Suprapubic skin (tissue), 4 donors: ENCODE measurements around the gene WDR5. TPM values are rescaled to one million over a fixed set of nuclear protein-coding genes. Genes with fewer than 3 reads are reported as not detected.

Experiments used
- DNase-seq, 2 donors: peaks; one replicate each; pipeline ENCODE4 v3.0.0-alpha.2; 2019; ENCODE audit warnings: low spot score in 2 of 2
- H3K27ac ChIP-seq: fragments of 200-600 bp; sonication (generic); one replicate; pipeline ENCODE4 v1.5.1; 2019
- H3K27me3 ChIP-seq: fragments of 200-600 bp; sonication (generic); one replicate; pipeline ENCODE4 v1.5.1; 2019
- H3K36me3 ChIP-seq: fragments of 200-600 bp; sonication (generic); one replicate; pipeline ENCODE4 v1.5.1; 2019
- H3K4me1 ChIP-seq: fragments of 200-600 bp; sonication (generic); one replicate; pipeline ENCODE4 v1.5.1; 2019
- H3K4me3 ChIP-seq: fragments of 200-600 bp; sonication (generic); one replicate; pipeline ENCODE4 v1.5.1; 2019; ENCODE audit warnings: mild to moderate bottlenecking
- H3K9me3 ChIP-seq: fragments of 200-600 bp; sonication (generic); one replicate; pipeline ENCODE4 v1.5.1; 2019
- EP300 ChIP-seq: sonication (generic); formaldehyde crosslinking; IDR thresholded peaks from one replicate; pipeline ENCODE4 v1.6.1; 2017; ENCODE audit warnings: antibody characterized with exemption
- POLR2A ChIP-seq, 2 donors: fragments of 450-650 bp; IDR thresholded peaks; one replicate each; pipeline ENCODE4 v1.6.1; 2017; ENCODE audit warnings: antibody characterized with exemption in 2 of 2, mild to moderate bottlenecking in 2 of 2, moderate library complexity in 2 of 2
- POLR2AphosphoS5 ChIP-seq, 3 donors: sonication (generic); formaldehyde crosslinking; IDR thresholded peaks; one replicate each; pipeline ENCODE4 v1.6.1; 2017; ENCODE audit warnings: antibody characterized with exemption in 3 of 3
- WGBS: methylation state at CpG from one replicate; pipeline ENCODE4 v1.1.5; 2018; 5-methylcytosine and 5-hydroxymethylcytosine counted together
- total RNA-seq, 4 donors: library from RNA; depleted of rRNA; stranded (reverse); fragments of >200 nt; gene quantifications; one replicate each; pipeline ENCODE4 v1.1.0, GENCODE V29; 2016
- TF ChIP-seq, protein P1 (sequence below), 2 donors: fragments of 200-600 bp in 1 of 2; fragments of 450-650 bp in 1 of 2; sonication (generic) in 1 of 2; IDR thresholded peaks; one replicate each; pipeline ENCODE4 v1.5.1; 2016 to 2019; ENCODE audit warnings: antibody characterized with exemption in 2 of 2, mild to moderate bottlenecking in 1 of 2, moderate library complexity in 1 of 2

WDR5 gene
- total RNA-seq, 4 donors from 2014 or later: 21.7 to 37.8 (median 26.5) TPM

DNA sequence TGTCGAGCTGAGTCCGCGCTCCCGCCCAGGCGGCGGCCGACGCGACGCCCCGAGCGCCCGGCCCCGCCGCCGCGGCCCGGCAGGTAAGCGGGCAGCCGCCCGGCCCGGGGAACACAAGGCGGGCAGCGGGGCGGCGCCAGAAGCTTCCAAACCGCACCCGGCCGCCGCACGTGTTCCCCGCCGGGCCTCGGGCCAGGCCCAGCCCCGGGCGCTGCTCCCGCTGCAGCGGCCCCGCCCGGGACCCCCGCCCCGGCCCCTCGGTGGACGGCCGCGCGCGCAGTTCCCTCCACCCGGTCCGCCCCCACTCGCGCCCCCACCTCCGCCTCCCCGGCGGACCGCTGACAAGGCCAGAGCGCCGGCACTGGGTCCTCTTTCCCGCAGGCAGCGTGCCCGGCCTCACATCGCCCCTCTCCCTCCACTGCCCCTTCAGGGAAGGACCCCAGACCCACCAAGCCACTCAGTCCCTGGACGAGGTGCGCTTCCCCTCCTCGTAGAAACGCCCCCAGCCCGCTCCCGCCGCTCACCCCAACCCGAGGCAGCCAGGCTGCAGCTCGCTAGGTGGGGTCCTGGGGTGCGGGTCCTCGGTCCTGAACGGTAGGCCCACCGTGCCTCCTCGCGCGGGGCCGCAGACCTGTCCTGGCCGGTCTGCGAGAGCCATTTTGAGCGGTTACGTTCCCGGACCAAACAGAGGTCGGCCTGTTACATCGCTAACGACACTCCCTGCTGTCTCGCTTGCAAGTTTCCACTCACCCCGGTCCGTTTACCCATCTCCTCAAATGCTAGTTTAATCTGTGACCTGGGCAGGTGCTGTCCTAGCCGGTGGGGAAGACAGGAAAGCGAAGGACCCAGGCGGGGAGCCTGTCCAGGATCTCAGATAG lies 475 bp downstream of the WDR5 start:
- DNase-seq: no peak
- Histone ChIP-seq H3K9me3 (no peaks in the 10 kb centered on the region), H3K4me1 (peaks cover 52% of the 10 kb centered on the region), H3K27ac (peak overlapping the region; percentile 95), H3K27me3 (no peaks in the 10 kb centered on the region), H3K4me3 (peak overlapping the region; percentile 100), H3K36me3 (peaks cover 13% of the 10 kb centered on the region)
- no peak for TF ChIP-seq POLR2AphosphoS5 (IDR thresholded peaks at IDR 0.05)
- TF ChIP-seq EP300: no peak
- no peak for TF ChIP-seq POLR2A (IDR thresholded peaks at IDR 0.05)
- TF ChIP-seq, protein P1, sequence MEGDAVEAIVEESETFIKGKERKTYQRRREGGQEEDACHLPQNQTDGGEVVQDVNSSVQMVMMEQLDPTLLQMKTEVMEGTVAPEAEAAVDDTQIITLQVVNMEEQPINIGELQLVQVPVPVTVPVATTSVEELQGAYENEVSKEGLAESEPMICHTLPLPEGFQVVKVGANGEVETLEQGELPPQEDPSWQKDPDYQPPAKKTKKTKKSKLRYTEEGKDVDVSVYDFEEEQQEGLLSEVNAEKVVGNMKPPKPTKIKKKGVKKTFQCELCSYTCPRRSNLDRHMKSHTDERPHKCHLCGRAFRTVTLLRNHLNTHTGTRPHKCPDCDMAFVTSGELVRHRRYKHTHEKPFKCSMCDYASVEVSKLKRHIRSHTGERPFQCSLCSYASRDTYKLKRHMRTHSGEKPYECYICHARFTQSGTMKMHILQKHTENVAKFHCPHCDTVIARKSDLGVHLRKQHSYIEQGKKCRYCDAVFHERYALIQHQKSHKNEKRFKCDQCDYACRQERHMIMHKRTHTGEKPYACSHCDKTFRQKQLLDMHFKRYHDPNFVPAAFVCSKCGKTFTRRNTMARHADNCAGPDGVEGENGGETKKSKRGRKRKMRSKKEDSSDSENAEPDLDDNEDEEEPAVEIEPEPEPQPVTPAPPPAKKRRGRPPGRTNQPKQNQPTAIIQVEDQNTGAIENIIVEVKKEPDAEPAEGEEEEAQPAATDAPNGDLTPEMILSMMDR (IDR thresholded peaks at IDR 0.05): no peak
- WGBS: 0% methylated on average over 20 of the region's 93 CpGs

DNA sequence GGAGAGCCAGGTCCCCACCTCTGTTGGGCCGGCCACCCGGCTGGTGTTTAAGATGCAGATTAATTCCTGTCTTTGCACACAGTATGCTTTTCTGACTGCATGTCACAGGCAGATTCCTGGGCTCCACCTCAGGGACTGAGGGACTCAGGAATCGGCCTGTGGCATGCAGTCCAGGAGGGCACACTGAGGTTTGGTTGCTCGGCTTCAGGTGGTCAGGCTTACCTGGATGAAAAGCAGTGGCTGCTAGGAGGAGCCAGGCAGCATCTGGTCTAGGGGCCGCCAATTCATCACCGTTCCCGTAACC lies 1.1 kb downstream of the WDR5 start:
- H3K27ac ChIP-seq: no peak overlapping the region
- no peak for DNase-seq
- peaks cover 50% of the 10 kb centered on the region for H3K4me1 ChIP-seq
- no peaks in the 10 kb centered on the region for H3K9me3 ChIP-seq
- H3K36me3 ChIP-seq: peaks cover 19% of the 10 kb centered on the region
- 53% methylated on average over 5 of the region's 7 CpGs for WGBS
- peak overlapping the region; percentile 100 for H3K4me3 ChIP-seq
- TF ChIP-seq POLR2A (IDR thresholded peaks at IDR 0.05) (no peak), POLR2AphosphoS5 (IDR thresholded peaks at IDR 0.05) (no peak), EP300 (no peak)
- TF ChIP-seq, protein P1 (IDR thresholded peaks at IDR 0.05): no peak
- H3K27me3 ChIP-seq: no peaks in the 10 kb centered on the region

DNA sequence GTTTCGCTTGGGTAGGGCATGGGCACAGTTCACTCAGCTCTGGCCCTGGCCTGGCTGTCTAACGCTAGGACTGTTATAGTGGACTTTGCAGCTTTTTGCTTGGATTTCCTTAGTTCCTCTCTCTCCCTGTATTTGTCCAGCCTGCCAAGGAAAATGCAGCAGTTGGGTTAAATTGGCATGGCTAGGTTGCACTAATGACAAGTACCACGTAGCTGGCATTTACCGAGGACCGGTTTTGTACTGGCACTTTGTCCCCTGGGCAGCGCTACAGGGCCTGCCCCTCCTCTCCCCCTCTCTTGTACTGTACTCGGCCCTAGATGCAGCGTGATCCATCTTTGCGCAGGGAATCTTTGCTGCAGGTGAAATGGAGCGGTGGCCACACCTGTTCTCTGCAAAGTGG lies 2.4 kb downstream of the WDR5 start:
- no peak overlapping the region for H3K27ac ChIP-seq
- H3K4me1 ChIP-seq: peaks cover 50% of the 10 kb centered on the region
- no peaks in the 10 kb centered on the region for H3K9me3 ChIP-seq
- no peak for TF ChIP-seq POLR2AphosphoS5 (IDR thresholded peaks at IDR 0.05)
- DNase-seq: no peak
- 56% methylated on average over 10 of the region's 10 CpGs for WGBS
- no peaks in the 10 kb centered on the region for H3K27me3 ChIP-seq
- H3K4me3 ChIP-seq: peak overlapping the region; percentile 100
- peaks cover 33% of the 10 kb centered on the region for H3K36me3 ChIP-seq

DNA sequence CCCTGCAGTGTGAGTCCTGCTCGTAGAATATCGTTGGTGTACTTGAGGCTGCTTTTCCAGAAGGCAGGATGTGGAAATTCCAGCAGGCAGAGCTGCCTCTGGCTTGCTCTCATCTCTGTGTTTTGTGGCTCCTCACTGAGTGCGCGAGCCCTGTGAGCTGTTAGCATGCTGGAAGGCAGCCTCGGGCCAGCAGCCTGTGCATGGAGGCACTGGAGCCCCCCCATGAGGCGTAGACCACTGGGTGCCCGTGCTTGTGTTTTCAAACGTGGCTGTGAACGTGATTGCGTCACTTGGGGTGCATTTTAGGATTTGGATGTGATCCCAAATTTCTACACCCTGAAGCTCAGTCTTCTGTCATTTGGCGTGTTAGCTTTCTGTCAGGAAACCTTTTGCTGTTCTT lies 3.2 kb downstream of the WDR5 start:
- DNase-seq: no peak
- Histone ChIP-seq H3K27ac (no peak overlapping the region), H3K4me3 (no peak overlapping the region), H3K27me3 (no peaks in the 10 kb centered on the region), H3K4me1 (peaks cover 47% of the 10 kb centered on the region), H3K9me3 (no peaks in the 10 kb centered on the region), H3K36me3 (peaks cover 41% of the 10 kb centered on the region)
- WGBS: 38% methylated on average over 9 of the region's 11 CpGs
- TF ChIP-seq POLR2A (IDR thresholded peaks at IDR 0.05): no peak
- TF ChIP-seq, protein P1 (IDR thresholded peaks at IDR 0.05): no peak
- no peak for TF ChIP-seq POLR2AphosphoS5 (IDR thresholded peaks at IDR 0.05)
- TF ChIP-seq EP300: no peak

DNA sequence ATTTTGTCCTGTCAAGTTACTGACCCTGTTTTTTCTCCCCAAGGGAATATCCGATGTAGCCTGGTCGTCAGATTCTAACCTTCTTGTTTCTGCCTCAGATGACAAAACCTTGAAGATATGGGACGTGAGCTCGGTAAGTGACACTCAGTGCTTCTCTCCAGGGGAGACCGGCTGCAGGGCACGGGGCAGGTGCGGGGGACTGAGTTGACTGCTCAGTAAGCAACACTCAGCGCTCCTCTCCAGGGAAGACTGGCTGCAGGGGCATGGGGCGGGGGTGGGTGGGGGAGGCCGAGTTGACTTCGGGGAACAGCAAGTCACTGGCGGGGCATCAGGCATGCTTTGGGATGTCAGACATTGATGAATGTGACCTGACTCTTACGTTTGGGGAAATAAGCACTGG lies 6.0 kb downstream of the WDR5 start:
- TF ChIP-seq POLR2AphosphoS5 (IDR thresholded peaks at IDR 0.05) (no peak), POLR2A (IDR thresholded peaks at IDR 0.05) (no peak)
- WGBS: 86% methylated on average over 11 of the region's 13 CpGs
- Histone ChIP-seq H3K4me1 (peaks cover 34% of the 10 kb centered on the region), H3K27me3 (no peaks in the 10 kb centered on the region), H3K9me3 (no peaks in the 10 kb centered on the region), H3K27ac (no peak overlapping the region), H3K36me3 (peaks cover 64% of the 10 kb centered on the region), H3K4me3 (no peak overlapping the region)
- no peak for DNase-seq

DNA sequence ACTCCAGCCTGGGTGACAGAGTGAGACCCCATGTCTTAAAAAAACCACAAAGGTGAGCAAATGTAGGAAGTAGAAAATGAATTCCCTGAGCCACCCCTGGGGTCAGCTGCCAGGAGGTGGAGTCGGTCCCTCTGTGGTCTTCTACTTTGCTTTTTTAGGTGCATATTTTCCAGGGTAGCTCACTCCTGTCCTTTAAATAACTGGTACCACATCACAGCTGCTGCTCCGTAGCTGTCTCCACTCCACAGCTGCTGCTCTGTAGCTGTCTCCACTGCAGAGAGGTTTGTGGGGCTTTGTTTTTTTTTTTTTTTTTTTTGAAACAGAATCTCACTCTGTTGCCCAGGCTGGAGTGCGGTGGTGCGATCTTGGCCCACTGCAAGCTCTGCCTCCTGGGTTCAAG lies 8.9 kb downstream of the WDR5 start:
- WGBS: 95% methylated on average over 4 of the region's 4 CpGs
- peaks cover 89% of the 10 kb centered on the region for H3K36me3 ChIP-seq
- no peak overlapping the region for H3K27ac ChIP-seq
- no peak overlapping the region for H3K4me3 ChIP-seq
- no peak for TF ChIP-seq POLR2AphosphoS5 (IDR thresholded peaks at IDR 0.05)
- TF ChIP-seq POLR2A (IDR thresholded peaks at IDR 0.05): no peak
- TF ChIP-seq EP300: no peak
- TF ChIP-seq, protein P1 (IDR thresholded peaks at IDR 0.05): no peak
- no peaks in the 10 kb centered on the region for H3K27me3 ChIP-seq
- no peak for DNase-seq
- no peaks in the 10 kb centered on the region for H3K9me3 ChIP-seq
- peaks cover 10% of the 10 kb centered on the region for H3K4me1 ChIP-seq
